Right lobe of liver (tissue), 6 donors: ENCODE measurements around the gene DSCAML1. TPM values are rescaled to one million over a fixed set of nuclear protein-coding genes. Genes with fewer than 3 reads are reported as not detected.

Experiments used
- ATAC-seq, 4 donors: fragments of 200-7000 bp; cut with Tn5 transposase; one replicate each; pipeline ENCODE4 v1.9.1; 2020; ENCODE audit warnings: mild to moderate bottlenecking in 4 of 4, moderate library complexity in 4 of 4
- DNase-seq, 3 donors: peaks; one replicate each; pipeline ENCODE4 v3.0.0-alpha.2; 2020
- H3K27ac ChIP-seq, 3 donors: fragments of 200-600 bp; one replicate each; pipeline ENCODE4 v1.8.0; 2022
- H3K27me3 ChIP-seq, 2 donors: fragments of 200-600 bp; one replicate each; pipeline ENCODE4 v1.8.0; 2022
- H3K36me3 ChIP-seq, 4 donors: fragments of 200-600 bp; sonication (generic) in 1 of 4; one replicate each; pipeline versions ENCODE4 v1.5.1 to v1.8.0; 2017 to 2022; ENCODE audit warnings: control low read depth in 1 of 4
- H3K4me1 ChIP-seq, 4 donors: fragments of 200-600 bp; sonication (generic) in 1 of 4; one replicate each; pipeline versions ENCODE4 v1.5.1 to v1.8.0; 2017 to 2022; ENCODE audit warnings: control low read depth in 1 of 4
- H3K4me3 ChIP-seq, 3 donors: fragments of 200-600 bp; one replicate each; pipeline ENCODE4 v1.8.0; 2022
- H3K9me3 ChIP-seq, 4 donors: fragments of 200-600 bp; sonication (generic) in 1 of 4; one replicate each; pipeline versions ENCODE4 v1.5.1 to v1.8.0; 2017 to 2022; ENCODE audit warnings: control low read depth in 1 of 4
- POLR2A ChIP-seq: fragments of 450-650 bp; IDR thresholded peaks from one replicate; pipeline ENCODE4 v1.6.1; 2017; ENCODE audit warnings: antibody characterized with exemption, mild to moderate bottlenecking
- WGBS: methylation state at CpG from one replicate; pipeline ENCODE4 v1.1.6; 2018; ENCODE audit warnings: low coverage, low lambda C conversion rate; ENCODE audit not compliant: insufficient coverage; ENCODE audit errors: missing lambda C conversion rate; 5-methylcytosine and 5-hydroxymethylcytosine counted together
- intact Hi-C, 2 donors: fragments of 100-400 bp; cut with DNase I; formaldehyde crosslinking; loops; one replicate each; pipeline versions ENCODE4 v1.11.2 to v1.14.1; 2022
- total RNA-seq, 6 experiments: library from RNA; depleted of rRNA in 2 of 6; stranded (reverse); fragments of >200 nt in 2 of 6; fragmentation: NEBNext Ultra II Directional in 3 of 6; extraction: Animal tissue kit (Norgen Biotek cat#: 25700) in 3 of 6; gene quantifications; one replicate each; pipeline versions ENCODE4 v1.1.0 to v1.2.4, GENCODE V29; 2016 to 2023
- TF ChIP-seq, protein P1 (sequence below), 4 donors: fragments of 200-600 bp in 3 of 4; fragments of 450-650 bp in 1 of 4; IDR thresholded peaks; one replicate each; pipeline versions ENCODE4 v1.5.1 to v1.8.0; 2016 to 2022; ENCODE audit warnings: antibody characterized with exemption in 4 of 4, mild to moderate bottlenecking in 2 of 4
- donor health status: DM: no; HTN: yes; CAD: no.
- donor health status: DM: no; HTN: no; CAD: no.
- donor health status: DM: no; HTN: no; CAD: no.
- donor health status: DM: no; HTN: yes; CAD: no.
- donor health status: DM: no; HTN: yes; CAD: no.

Gene DSCAML1
- total RNA-seq, 6 experiments from 2014 or later, result 0.06 to 0.92 (median 0.22) TPM; not detected in 1

DNA sequence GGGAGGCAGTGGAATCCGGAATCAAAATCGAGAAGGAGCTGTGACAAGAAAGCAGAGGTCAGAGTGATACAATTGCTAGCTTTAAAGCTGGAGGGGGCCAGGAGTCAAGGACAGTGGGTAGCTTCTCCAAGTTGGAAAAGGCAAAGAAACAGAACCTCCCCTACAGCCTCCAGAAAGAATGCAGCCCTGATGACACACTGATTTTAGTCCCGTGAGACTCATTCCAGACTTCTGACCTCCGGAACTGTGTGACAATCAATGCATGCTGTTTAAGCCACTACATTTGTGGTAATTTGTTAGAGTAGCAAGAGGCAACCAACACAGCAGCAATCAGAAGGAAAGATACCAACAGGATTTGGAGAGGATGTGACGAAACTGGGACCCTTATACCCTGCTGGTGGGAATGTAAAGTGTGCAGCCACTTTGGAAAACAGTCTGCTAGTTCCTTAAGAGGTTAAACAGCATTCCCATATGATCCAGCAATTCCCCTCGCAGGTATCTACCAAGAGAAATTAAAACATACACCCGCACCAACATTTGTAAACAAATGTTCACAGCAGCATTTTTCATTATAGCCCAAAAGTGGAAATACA is 66.7 kb downstream of the DSCAML1 start:
- H3K27ac ChIP-seq, result no peak overlapping the region
- no peaks in the 10 kb centered on the region for H3K4me1 ChIP-seq
- no peaks in the 10 kb centered on the region for H3K27me3 ChIP-seq
- no peaks in the 10 kb centered on the region for H3K9me3 ChIP-seq
- intact Hi-C loops, result no loop called here
- TF ChIP-seq POLR2A, result no peak
- TF ChIP-seq, protein P1, sequence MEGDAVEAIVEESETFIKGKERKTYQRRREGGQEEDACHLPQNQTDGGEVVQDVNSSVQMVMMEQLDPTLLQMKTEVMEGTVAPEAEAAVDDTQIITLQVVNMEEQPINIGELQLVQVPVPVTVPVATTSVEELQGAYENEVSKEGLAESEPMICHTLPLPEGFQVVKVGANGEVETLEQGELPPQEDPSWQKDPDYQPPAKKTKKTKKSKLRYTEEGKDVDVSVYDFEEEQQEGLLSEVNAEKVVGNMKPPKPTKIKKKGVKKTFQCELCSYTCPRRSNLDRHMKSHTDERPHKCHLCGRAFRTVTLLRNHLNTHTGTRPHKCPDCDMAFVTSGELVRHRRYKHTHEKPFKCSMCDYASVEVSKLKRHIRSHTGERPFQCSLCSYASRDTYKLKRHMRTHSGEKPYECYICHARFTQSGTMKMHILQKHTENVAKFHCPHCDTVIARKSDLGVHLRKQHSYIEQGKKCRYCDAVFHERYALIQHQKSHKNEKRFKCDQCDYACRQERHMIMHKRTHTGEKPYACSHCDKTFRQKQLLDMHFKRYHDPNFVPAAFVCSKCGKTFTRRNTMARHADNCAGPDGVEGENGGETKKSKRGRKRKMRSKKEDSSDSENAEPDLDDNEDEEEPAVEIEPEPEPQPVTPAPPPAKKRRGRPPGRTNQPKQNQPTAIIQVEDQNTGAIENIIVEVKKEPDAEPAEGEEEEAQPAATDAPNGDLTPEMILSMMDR (IDR thresholded peaks at IDR 0.05), result no peak
- WGBS, result 68% methylated on average over 6 of the region's 7 CpGs
- DNase-seq (no peak), ATAC-seq (no peak)
- no peak overlapping the region for H3K4me3 ChIP-seq
- no peaks in the 10 kb centered on the region for H3K36me3 ChIP-seq

DNA sequence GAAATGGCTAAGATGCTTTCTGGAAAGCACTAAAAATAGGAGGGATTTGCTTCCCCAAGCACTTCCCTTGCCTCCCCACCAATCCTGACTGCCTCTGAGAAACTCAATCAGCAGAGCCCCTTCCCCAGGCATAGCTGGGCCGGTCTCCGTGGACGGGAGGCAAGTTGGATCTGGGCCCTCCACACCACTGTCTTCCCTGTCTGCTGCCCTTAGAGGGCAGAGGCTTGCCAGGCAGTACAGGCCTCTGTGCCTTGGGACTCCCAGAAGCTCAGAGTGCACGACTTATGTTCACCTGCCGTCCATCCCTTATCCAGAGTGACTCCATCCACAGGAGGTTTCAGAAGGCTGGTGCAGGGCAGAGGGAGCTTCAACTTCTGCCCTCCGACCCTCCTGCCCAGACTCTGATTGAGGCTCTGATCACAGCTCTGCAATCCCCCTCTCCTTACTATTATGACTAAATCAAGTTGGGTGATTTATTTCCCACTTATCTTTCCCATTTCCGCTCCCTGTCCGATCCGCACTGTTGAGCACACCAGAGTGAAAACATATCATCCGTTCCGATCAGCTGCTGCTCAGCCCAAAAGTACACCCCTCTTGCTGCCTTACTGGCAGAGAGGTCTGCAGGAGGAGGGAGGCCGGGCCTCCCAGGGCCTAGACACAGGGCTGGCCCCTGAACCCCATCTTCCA is 71.8 kb downstream of the DSCAML1 start:
- Histone ChIP-seq H3K27ac (no peak overlapping the region), H3K36me3 (no peaks in the 10 kb centered on the region), H3K27me3 (no peaks in the 10 kb centered on the region), H3K4me1 (no peaks in the 10 kb centered on the region), H3K4me3 (no peak overlapping the region), H3K9me3 (no peaks in the 10 kb centered on the region)
- intact Hi-C loops, result no loop called here
- WGBS, result 77% methylated on average over 8 of the region's 12 CpGs
- ATAC-seq (no peak), DNase-seq (no peak)
- TF ChIP-seq POLR2A, result no peak
- TF ChIP-seq, protein P1 (IDR thresholded peaks at IDR 0.05), result no peak

DNA sequence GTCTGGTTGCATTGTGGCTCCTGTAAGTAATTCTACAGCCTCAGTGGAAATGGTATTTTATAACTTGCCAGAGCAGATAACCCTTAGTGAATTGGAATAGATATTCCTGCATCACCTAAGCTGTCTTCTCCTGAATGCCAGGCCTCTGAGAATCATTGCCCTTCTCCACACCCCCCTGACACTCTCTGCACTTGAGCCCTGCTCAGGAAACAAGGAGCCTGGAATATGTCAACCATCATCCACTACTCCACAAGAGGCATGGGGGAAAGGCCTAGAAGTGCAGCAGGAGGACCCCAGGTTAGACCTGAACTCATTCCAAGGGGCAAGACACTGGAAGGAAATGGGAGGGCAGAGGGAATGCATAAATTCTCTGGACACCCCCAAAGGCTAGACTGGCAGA is 72.4 kb downstream of the DSCAML1 start:
- H3K36me3 ChIP-seq, result no peaks in the 10 kb centered on the region
- DNase-seq, result no peak

GRCh38 chr11:117724104-117724503 is 72.9 kb downstream of the DSCAML1 start:
- DNase-seq (no peak), ATAC-seq (no peak)
- Histone ChIP-seq H3K36me3 (no peaks in the 10 kb centered on the region), H3K27ac (no peak overlapping the region), H3K9me3 (no peaks in the 10 kb centered on the region), H3K4me1 (no peaks in the 10 kb centered on the region), H3K4me3 (no peak overlapping the region), H3K27me3 (no peaks in the 10 kb centered on the region)
- WGBS, result 91% methylated on average over 4 of the region's 5 CpGs
- TF ChIP-seq, protein P1 (IDR thresholded peaks at IDR 0.05), result no peak
- no peak for TF ChIP-seq POLR2A
- intact Hi-C loops, result no loop called here

More for the DNA sequence above, 72.4 kb downstream of the DSCAML1 start:
- intact Hi-C loops, result no loop called here
- ATAC-seq, result no peak
- TF ChIP-seq POLR2A, result no peak
- TF ChIP-seq, protein P1 (IDR thresholded peaks at IDR 0.05), result no peak
- Histone ChIP-seq H3K4me3 (no peak overlapping the region), H3K27me3 (no peaks in the 10 kb centered on the region), H3K9me3 (no peaks in the 10 kb centered on the region), H3K4me1 (no peaks in the 10 kb centered on the region), H3K27ac (no peak overlapping the region)
